Epithelial cell of esophagus (primary cell): ENCODE measurements around the gene CSMD2.

ENCODE experiments used
- DNase-seq: peaks from one replicate; pipeline ENCODE4 v3.0.0; 2010; ENCODE audit warnings: low read depth
- H3K4me3 ChIP-seq: 2 replicates; pipeline ENCODE4 v1.5.1; 2011; ENCODE audit warnings: mild to moderate bottlenecking, low read length, control low read depth
- CTCF ChIP-seq: IDR thresholded peaks from 2 replicates; pipeline ENCODE4 v1.5.1; 2011; ENCODE audit warnings: low read depth, mild to moderate bottlenecking, low read length, control low read depth, inconsistent platforms; ENCODE audit not compliant: insufficient read depth; ENCODE audit errors: missing control alignments

Gene CSMD2

DNA sequence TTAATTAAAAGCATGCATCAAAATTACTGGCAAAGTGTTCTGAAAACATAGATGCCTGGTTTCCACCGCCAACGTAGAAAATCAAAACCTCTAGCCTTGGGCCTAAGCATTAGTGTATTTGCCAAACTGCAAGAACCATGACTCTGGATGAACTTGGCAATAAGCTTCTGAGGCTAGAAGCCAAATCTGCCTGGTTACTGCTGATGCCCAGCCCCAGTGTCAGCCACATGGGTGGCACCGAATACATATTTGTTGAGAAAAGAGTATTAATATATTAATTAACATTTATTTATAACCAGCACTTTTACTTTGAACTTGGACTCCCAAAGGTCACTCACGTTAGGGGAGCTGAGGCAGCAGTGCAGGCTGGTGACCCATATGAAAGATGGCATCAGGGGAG is 441.8 kb downstream of the CSMD2 start:
- no peak for DNase-seq
- no peak overlapping the region for H3K4me3 ChIP-seq
- TF ChIP-seq CTCF, result no peak

DNA sequence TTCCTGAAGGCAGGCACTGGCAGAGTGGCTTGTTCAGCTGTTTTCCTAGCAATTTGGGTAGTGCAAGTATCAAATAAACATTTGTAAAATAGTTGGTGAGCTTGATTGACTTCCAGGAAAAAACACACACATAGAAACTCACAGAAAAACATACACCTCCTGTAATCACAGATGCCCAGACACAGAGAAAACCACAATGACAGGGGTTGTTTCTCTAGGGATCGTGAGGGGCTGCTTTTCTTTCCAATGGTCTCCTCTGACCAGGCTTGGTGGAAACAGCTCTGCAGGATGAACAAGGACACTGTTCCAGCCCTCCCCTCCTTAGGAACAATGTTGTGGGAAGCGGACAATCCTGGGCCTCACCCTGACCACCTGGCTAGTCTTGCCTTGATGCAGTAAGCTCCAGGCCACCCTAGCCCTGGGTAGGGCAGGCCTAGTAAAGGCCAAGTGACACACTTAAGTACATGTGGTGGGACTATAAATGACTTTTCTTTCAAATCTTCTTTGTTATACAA is 443.7 kb downstream of the CSMD2 start:
- H3K4me3 ChIP-seq, result no peak overlapping the region
- no peak for DNase-seq
- TF ChIP-seq CTCF, result no peak

- H3K4me3 ChIP-seq, result no peak overlapping the region
- DNase-seq, result no peak
- TF ChIP-seq CTCF, result no peak
These were observed 445.0 kb downstream of the CSMD2 start for GRCh38 chr1:33719771-33720670.

DNA sequence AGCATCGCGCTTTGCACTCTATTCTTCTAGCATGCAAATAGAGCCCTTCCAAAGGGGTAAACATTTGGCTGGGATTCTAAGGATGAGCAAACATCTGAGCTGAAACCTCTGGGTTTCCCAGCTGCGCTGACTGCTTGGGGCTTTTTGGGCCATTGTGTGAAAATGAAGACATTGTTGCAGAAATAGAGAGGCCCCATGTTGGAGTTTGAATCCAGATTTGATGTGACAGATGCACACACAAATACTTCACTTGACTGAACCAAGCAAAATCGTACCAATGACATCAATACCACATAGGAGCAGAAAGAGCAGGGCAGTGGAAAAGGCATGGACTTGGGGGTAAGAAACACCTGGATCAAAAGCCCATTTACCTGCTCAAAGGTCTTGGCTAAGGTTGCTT is 445.7 kb downstream of the CSMD2 start:
- no peak for TF ChIP-seq CTCF
- DNase-seq, result no peak
- H3K4me3 ChIP-seq, result no peak overlapping the region

- DNase-seq, result no peak
- no peak overlapping the region for H3K4me3 ChIP-seq
- no peak for TF ChIP-seq CTCF
These were observed 446.8 kb downstream of the CSMD2 start for GRCh38 chr1:33718186-33718585.

GRCh38 chr1:33716976-33717688 is 447.9 kb downstream of the CSMD2 start:
- H3K4me3 ChIP-seq, result no peak overlapping the region
- DNase-seq, result no peak
- TF ChIP-seq CTCF, result no peak
